Measurements from ENCODE around the gene TNIK.

TNIK gene

GRCh38 chr3:171266740-171267073, 193.5 kb downstream of the TNIK start:
- Histone ChIP-seq H3K9me3 (ENCODE audit: control insufficient read depth, insufficient read depth, low read length) (no peaks in the 10 kb centered on the region), H3K9ac (ENCODE audit: low read depth, low read length) (no peak overlapping the region), H3K36me3 (ENCODE audit: insufficient read depth, low read length) (no peaks in the 10 kb centered on the region), H3K4me1 (ENCODE audit: insufficient read depth, low read length) (peaks cover 4% of the 10 kb centered on the region; the same call in 1 of the 2 replicates)

GRCh38 chr3:171266034-171266739, 194.0 kb downstream of the TNIK start:
- peaks cover 4% of the 10 kb centered on the region; the same call in 1 of the 2 replicates for H3K4me1 ChIP-seq (ENCODE audit: insufficient read depth, low read length)
- no peaks in the 10 kb centered on the region for H3K36me3 ChIP-seq (ENCODE audit: insufficient read depth, low read length)
- H3K9me3 ChIP-seq (ENCODE audit: control insufficient read depth, insufficient read depth, low read length), result no peaks in the 10 kb centered on the region
- no peak overlapping the region for H3K9ac ChIP-seq (ENCODE audit: low read depth, low read length)

DNA sequence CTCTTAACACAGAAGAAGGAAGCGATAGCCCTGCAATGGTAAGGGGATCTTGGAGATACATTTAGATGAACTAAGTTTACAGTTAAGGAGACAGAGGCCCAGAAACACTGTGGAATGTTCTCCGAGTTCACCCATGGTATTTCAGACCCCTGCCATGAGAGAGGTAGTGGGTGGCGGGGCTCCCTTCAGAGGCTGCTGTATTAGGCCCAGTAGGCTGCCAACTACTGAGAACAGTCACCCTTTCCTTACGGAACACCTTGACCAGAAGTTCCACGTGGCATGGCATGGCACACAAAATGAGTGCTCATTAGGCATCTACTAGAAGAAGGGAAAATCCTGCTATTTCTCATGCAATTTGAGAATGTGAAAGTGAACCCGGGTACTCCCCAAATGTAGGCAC, 195.4 kb downstream of the TNIK start:
- peaks cover 4% of the 10 kb centered on the region; the same call in 1 of the 2 replicates for H3K4me1 ChIP-seq (ENCODE audit: insufficient read depth, low read length)
- no peaks in the 10 kb centered on the region for H3K36me3 ChIP-seq (ENCODE audit: insufficient read depth, low read length)
- H3K9ac ChIP-seq (ENCODE audit: low read depth, low read length), result no peak overlapping the region
- no peaks in the 10 kb centered on the region for H3K9me3 ChIP-seq (ENCODE audit: control insufficient read depth, insufficient read depth, low read length)

- H3K4me1 ChIP-seq (ENCODE audit: insufficient read depth, low read length), result peaks cover 10% of the 10 kb centered on the region; the same call in 1 of the 2 replicates
- H3K9me3 ChIP-seq (ENCODE audit: control insufficient read depth, insufficient read depth, low read length), result no peaks in the 10 kb centered on the region
- H3K9ac ChIP-seq (ENCODE audit: low read depth, low read length), result no peak overlapping the region
- H3K36me3 ChIP-seq (ENCODE audit: insufficient read depth, low read length), result no peaks in the 10 kb centered on the region; the same call in 1 of the 2 replicates
Observed at GRCh38 chr3:171262431-171262830, 197.8 kb downstream of the TNIK start.

DNA sequence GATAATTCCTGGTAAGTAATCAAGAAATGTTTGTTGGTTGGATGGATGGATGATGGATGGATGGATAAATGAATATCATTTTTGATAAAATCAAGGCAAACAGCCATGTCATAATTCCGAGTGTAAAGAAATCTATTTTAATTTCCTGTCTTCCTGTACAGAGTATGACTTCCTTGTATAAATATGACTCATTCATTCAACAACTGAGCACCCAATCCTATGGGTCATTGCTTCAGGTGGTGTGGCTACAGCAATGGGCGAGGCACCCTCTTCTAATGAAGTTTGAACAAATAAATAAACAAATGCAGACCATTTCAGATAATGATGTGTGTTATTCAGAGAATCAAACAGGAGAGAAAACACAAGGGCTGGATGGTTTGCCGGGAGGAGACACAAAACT, 198.7 kb downstream of the TNIK start:
- peaks cover 10% of the 10 kb centered on the region; the same call in 1 of the 2 replicates for H3K4me1 ChIP-seq (ENCODE audit: insufficient read depth, low read length)
- H3K9me3 ChIP-seq (ENCODE audit: control insufficient read depth, insufficient read depth, low read length), result no peaks in the 10 kb centered on the region
- H3K36me3 ChIP-seq (ENCODE audit: insufficient read depth, low read length), result no peaks in the 10 kb centered on the region; the same call in 1 of the 2 replicates
- H3K9ac ChIP-seq (ENCODE audit: low read depth, low read length), result no peak overlapping the region

DNA sequence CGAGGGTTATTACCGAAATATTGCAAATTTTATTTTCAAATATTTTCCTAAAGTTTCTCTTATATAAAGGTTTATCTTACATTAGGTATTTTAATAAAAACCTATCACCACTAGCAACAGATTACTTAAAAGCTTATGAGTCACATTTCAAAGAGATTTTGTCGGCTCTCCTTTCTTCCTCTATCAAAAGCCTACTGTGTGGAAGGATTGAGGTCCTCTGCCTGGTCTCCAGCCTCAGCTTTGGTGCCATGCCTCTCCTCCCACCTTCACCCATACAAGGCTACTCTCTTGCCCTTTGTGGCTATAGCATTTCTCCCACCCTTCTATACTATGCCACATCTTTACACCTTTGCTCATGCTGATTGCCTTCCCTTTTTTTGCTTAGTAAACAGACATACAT, 199.3 kb downstream of the TNIK start:
- H3K9ac ChIP-seq (ENCODE audit: low read depth, low read length), result no peak overlapping the region

GRCh38 chr3:171260466-171260865, 199.7 kb downstream of the TNIK start:
- Histone ChIP-seq H3K36me3 (ENCODE audit: insufficient read depth, low read length) (no peaks in the 10 kb centered on the region; the same call in 1 of the 2 replicates), H3K9ac (ENCODE audit: low read depth, low read length) (no peak overlapping the region), H3K4me1 (ENCODE audit: insufficient read depth, low read length) (peaks cover 9% of the 10 kb centered on the region; the same call in 1 of the 2 replicates), H3K9me3 (ENCODE audit: control insufficient read depth, insufficient read depth, low read length) (no peaks in the 10 kb centered on the region)

More for the DNA sequence above, 199.3 kb downstream of the TNIK start:
- H3K36me3 ChIP-seq (ENCODE audit: insufficient read depth, low read length), result no peaks in the 10 kb centered on the region; the same call in 1 of the 2 replicates
- H3K4me1 ChIP-seq (ENCODE audit: insufficient read depth, low read length), result peaks cover 10% of the 10 kb centered on the region; the same call in 1 of the 2 replicates
- no peaks in the 10 kb centered on the region for H3K9me3 ChIP-seq (ENCODE audit: control insufficient read depth, insufficient read depth, low read length)

DNA sequence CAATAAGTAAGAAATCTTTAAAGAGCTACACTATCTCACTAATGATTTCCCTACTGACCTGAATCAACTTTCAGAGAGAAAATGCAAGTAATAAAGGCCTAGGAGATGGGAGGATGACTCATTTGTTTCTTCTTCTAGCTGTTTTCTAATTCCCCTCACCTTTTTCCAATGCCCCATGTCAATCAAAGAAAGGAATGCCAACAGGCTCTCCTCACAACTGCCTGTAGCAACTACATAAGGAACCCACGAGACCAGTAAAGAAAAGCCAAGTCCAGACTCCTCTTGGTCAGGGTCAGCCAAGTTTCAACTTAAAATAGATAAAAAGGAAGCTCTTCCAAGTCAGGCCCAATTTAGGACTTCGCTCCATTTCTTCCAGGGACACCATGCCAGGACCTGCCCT, 201.9 kb downstream of the TNIK start:
- Histone ChIP-seq H3K36me3 (ENCODE audit: insufficient read depth, low read length) (no peaks in the 10 kb centered on the region; the same call in 1 of the 2 replicates), H3K4me1 (ENCODE audit: insufficient read depth, low read length) (0 out of 2 replicates have a peak, but pooled peaks cover 6% of the 10 kb centered on the region), H3K9me3 (ENCODE audit: control insufficient read depth, insufficient read depth, low read length) (no peaks in the 10 kb centered on the region), H3K9ac (ENCODE audit: low read depth, low read length) (no peak overlapping the region)

- no peaks in the 10 kb centered on the region for H3K9me3 ChIP-seq (ENCODE audit: control insufficient read depth, insufficient read depth, low read length)
- H3K4me1 ChIP-seq (ENCODE audit: insufficient read depth, low read length), result 0 out of 2 replicates have a peak, but pooled peaks cover 6% of the 10 kb centered on the region
- H3K9ac ChIP-seq (ENCODE audit: low read depth, low read length), result no peak overlapping the region
- no peaks in the 10 kb centered on the region; the same call in 1 of the 2 replicates for H3K36me3 ChIP-seq (ENCODE audit: insufficient read depth, low read length)
Observed at GRCh38 chr3:171257251-171258203, 202.7 kb downstream of the TNIK start.

- no peaks in the 10 kb centered on the region for H3K9me3 ChIP-seq (ENCODE audit: control insufficient read depth, insufficient read depth, low read length)
- no peak overlapping the region for H3K9ac ChIP-seq (ENCODE audit: low read depth, low read length)
- no peaks in the 10 kb centered on the region; the same call in 1 of the 2 replicates for H3K36me3 ChIP-seq (ENCODE audit: insufficient read depth, low read length)
- H3K4me1 ChIP-seq (ENCODE audit: insufficient read depth, low read length), result 0 out of 2 replicates have a peak, but pooled peaks cover 6% of the 10 kb centered on the region
Observed at GRCh38 chr3:171256445-171257250, 203.6 kb downstream of the TNIK start.

- Histone ChIP-seq H3K36me3 (ENCODE audit: insufficient read depth, low read length) (no peaks in the 10 kb centered on the region; the same call in 1 of the 2 replicates), H3K9ac (ENCODE audit: low read depth, low read length) (no peak overlapping the region), H3K9me3 (ENCODE audit: control insufficient read depth, insufficient read depth, low read length) (no peaks in the 10 kb centered on the region), H3K4me1 (ENCODE audit: insufficient read depth, low read length) (0 out of 2 replicates have a peak, but pooled peaks cover 6% of the 10 kb centered on the region)
Observed at GRCh38 chr3:171255236-171255806, 204.9 kb downstream of the TNIK start.

DNA sequence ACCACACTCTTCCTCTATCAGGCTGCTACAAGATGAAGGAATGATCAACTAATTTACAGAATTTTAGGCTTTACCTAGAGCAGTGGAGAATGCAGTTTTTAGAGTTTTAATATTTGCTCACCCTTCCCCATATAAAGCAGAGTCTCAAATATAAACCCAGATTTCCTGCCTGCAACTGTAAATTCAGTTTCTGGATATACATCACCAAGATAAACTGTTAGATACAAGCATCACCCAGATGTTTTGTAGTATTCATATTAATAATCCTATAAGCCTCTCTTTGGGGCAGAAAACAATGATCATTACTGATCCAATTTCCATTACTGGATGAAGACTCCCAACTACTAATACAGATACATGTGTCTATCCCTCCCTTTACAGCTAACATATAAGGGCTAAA, 205.9 kb downstream of the TNIK start:
- Histone ChIP-seq H3K4me1 (ENCODE audit: insufficient read depth, low read length) (0 out of 2 replicates have a peak, but pooled peaks cover 6% of the 10 kb centered on the region), H3K36me3 (ENCODE audit: insufficient read depth, low read length) (no peaks in the 10 kb centered on the region; the same call in 1 of the 2 replicates), H3K9ac (ENCODE audit: low read depth, low read length) (no peak overlapping the region), H3K9me3 (ENCODE audit: control insufficient read depth, insufficient read depth, low read length) (no peaks in the 10 kb centered on the region)

GRCh38 chr3:171251835-171252234, 208.4 kb downstream of the TNIK start:
- H3K4me1 ChIP-seq (ENCODE audit: insufficient read depth, low read length), result no peaks in the 10 kb centered on the region
- H3K9ac ChIP-seq (ENCODE audit: low read depth, low read length), result no peak overlapping the region
- H3K9me3 ChIP-seq (ENCODE audit: control insufficient read depth, insufficient read depth, low read length), result no peaks in the 10 kb centered on the region
- H3K36me3 ChIP-seq (ENCODE audit: insufficient read depth, low read length), result no peaks in the 10 kb centered on the region
